ENCODE results near the gene FAM161A. TPM values are rescaled to one million over a fixed set of nuclear protein-coding genes. Genes with fewer than 3 reads are reported as not detected.

Gene FAM161A
- total RNA-seq, 1 experiment from 2014 or later = 10.1 TPM

- in situ Hi-C loops (cut with HindIII; ENCODE audit: low pct_unique_long_range_greater_than_20kb, low sequenced_read_pairs) (no loop called here), intact Hi-C loops (cut with micrococcal nuclease; ENCODE audit: unreplicated experiment) (no loop called here)
- no peaks in the 10 kb centered on the region for H3K9me3 ChIP-seq (ENCODE audit: control insufficient read depth, insufficient read depth, low read depth, low read length)
- DNase-seq (ENCODE audit: low read depth, low spot score) (peak; percentile 96), ATAC-seq (peak; percentile 93)
- H3K4me1 ChIP-seq (ENCODE audit: control insufficient read depth, insufficient read depth, low read length) = peaks cover 10% of the 10 kb centered on the region
- H3K27me3 ChIP-seq (ENCODE audit: control insufficient read depth, insufficient read depth, low read length) = no peaks in the 10 kb centered on the region
- BruUV-seq (replicated peaks) = no TSS peak
- peak overlapping the region; percentile 95 to 99 for H3K4me3 ChIP-seq (ENCODE audit: low read depth in 2 of 2, low read length in 2 of 2)
- no peak; the same call in 1 of the 2 replicates for TF ChIP-seq SIN3A (IDR thresholded peaks at IDR 0.05; ENCODE audit: borderline replicate concordance, insufficient read depth, low read depth, low read length)
- TF ChIP-seq REST (IDR thresholded peaks at IDR 0.05; ENCODE audit: insufficient read depth in 1 of 2, low read depth in 2 of 2, low read length in 1 of 2) = no peak
- no peak for TF ChIP-seq TCF7L2 (IDR thresholded peaks at IDR 0.05; ENCODE audit: low read depth, low read length)
- peak; percentile 29; the same call in 1 of the 2 replicates for TF ChIP-seq POLR2AphosphoS5 (IDR thresholded peaks at IDR 0.05; ENCODE audit: low read depth, low read length)
- H3K36me3 ChIP-seq (ENCODE audit: control insufficient read depth, insufficient read depth, low read length) = no peaks in the 10 kb centered on the region
- POLR2A ChIA-PET = interaction anchor here (0.6 kb wide), 1 partner anchor 12 kb away, joined by 9 read pairs; no protein-coding TSS in a partner anchor
- H3K27ac ChIP-seq (ENCODE audit: low read length) = peak overlapping the region; percentile 93
- CTCF ChIA-PET = no interaction called here
These were observed 881 bp upstream of the FAM161A start for GRCh38 chr2:61854564-61855317.

DNA sequence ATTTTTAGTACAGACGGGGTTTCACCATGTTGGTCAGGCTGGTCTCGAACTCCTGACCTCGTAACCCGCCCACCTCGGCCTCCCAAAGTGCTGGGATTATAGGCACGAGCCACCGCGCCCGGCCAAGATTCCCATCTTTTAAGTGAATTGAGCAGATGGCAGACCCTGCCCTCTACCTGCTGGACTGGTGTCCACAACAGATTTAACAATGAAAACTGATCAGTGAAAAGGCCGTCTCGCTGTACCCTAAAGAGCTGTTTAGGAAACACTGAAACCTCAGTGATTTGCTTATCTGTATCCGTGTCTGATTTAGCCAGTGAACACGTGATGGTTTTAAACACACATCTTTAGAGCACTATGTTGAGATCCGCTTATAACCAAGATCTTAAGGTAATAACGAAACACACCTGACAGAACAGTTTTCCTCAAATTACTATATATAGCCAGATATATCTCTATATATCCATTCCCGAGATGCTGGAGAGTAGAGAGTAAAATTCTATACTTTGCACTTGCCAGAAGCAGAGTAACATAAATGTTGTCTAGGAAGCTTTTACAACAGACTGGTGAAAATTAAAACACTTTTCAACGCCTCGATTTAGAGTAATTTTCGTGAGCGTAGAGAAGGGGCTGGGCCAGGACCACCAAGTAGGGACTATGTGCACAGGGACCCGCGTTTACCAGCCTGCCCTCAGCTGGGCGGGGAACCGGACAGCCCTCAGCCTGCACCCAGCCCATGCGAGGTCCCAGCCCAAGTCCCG, 594 bp downstream of the FAM161A start:
- H3K27me3 ChIP-seq (ENCODE audit: control insufficient read depth, insufficient read depth, low read length) = no peaks in the 10 kb centered on the region
- peak; percentile 91 for ATAC-seq
- H3K36me3 ChIP-seq (ENCODE audit: control insufficient read depth, insufficient read depth, low read length) = no peaks in the 10 kb centered on the region
- ChIA-PET CTCF (interaction anchor here (0.6 to 0.7 kb wide), 2 partner anchors 24 to 99 kb away, joined by 5 to 7 read pairs; no protein-coding TSS in a partner anchor), POLR2A (interaction anchor here (0.6 kb wide), 2 partner anchors 212 to 640 kb away, joined by 4 read pairs; no protein-coding TSS in a partner anchor)
- intact Hi-C loops (cut with micrococcal nuclease; ENCODE audit: unreplicated experiment) = no loop called here
- H3K27ac ChIP-seq (ENCODE audit: low read length) = peak overlapping the region; percentile 93
- no peaks in the 10 kb centered on the region for H3K9me3 ChIP-seq (ENCODE audit: control insufficient read depth, insufficient read depth, low read depth, low read length)
- in situ Hi-C loops (cut with HindIII; ENCODE audit: low pct_unique_long_range_greater_than_20kb, low sequenced_read_pairs) = no loop called here
- BruUV-seq (replicated peaks) = TSS peak; percentile 80
- peak overlapping the region; percentile 95 to 99 for H3K4me3 ChIP-seq (ENCODE audit: low read depth in 2 of 2, low read length in 2 of 2)
- H3K4me1 ChIP-seq (ENCODE audit: control insufficient read depth, insufficient read depth, low read length) = peaks cover 10% of the 10 kb centered on the region
- TF ChIP-seq, protein P1, sequence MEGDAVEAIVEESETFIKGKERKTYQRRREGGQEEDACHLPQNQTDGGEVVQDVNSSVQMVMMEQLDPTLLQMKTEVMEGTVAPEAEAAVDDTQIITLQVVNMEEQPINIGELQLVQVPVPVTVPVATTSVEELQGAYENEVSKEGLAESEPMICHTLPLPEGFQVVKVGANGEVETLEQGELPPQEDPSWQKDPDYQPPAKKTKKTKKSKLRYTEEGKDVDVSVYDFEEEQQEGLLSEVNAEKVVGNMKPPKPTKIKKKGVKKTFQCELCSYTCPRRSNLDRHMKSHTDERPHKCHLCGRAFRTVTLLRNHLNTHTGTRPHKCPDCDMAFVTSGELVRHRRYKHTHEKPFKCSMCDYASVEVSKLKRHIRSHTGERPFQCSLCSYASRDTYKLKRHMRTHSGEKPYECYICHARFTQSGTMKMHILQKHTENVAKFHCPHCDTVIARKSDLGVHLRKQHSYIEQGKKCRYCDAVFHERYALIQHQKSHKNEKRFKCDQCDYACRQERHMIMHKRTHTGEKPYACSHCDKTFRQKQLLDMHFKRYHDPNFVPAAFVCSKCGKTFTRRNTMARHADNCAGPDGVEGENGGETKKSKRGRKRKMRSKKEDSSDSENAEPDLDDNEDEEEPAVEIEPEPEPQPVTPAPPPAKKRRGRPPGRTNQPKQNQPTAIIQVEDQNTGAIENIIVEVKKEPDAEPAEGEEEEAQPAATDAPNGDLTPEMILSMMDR (IDR thresholded peaks at IDR 0.05) = peak; percentile 30; the same call in 1 of the 2 replicates
- TF ChIP-seq REST (IDR thresholded peaks at IDR 0.05; ENCODE audit: insufficient read depth in 1 of 2, low read depth in 2 of 2, low read length in 1 of 2) = no peak
- no peak for DNase-seq (ENCODE audit: low read depth, low spot score)
